HL-60 (cell line): Measurements from ENCODE around the gene ANTXR1.

Source experiments
- GABPA ChIP-seq: IDR thresholded peaks from 2 replicates; pipeline ENCODE4 v1.6.1; 2012; ENCODE audit warnings: low read depth
- POLR2AphosphoS5 ChIP-seq: IDR thresholded peaks from 2 replicates; pipeline ENCODE4 v1.6.1; 2012; ENCODE audit warnings: low read depth
- SPI1 ChIP-seq: IDR thresholded peaks from 2 replicates; pipeline ENCODE4 v1.6.1; 2012; ENCODE audit warnings: low read depth, mild to moderate bottlenecking, borderline replicate concordance
- TF ChIP-seq, protein P1 (sequence below): IDR thresholded peaks from one replicate; pipeline ENCODE4 v1.5.1; 2011; ENCODE audit warnings: low read length, control low read depth, inconsistent platforms; ENCODE audit not compliant: insufficient read depth
- TF ChIP-seq, protein P2 (sequence below): IDR thresholded peaks from 2 replicates; pipeline ENCODE4 v1.6.1; 2012; ENCODE audit warnings: low read depth; ENCODE audit not compliant: insufficient replicate concordance

DNA sequence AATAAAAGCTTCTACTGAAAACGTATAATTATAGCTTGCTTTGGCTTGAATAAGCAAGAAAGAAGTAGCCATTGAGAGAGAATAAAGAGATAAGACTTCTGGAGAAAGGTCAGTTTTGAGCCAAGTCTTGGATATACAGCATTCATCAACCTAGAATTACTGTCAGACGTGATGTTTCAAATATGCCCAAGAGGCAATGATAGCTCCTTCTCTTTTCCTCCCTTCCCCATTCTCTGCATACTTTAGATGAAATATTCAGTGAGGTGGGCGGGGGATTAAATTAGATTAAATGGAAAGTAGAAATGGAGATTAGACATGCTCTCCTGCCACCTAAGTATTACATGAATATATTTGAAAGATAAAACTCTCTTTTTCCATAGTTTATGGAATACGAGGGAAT lies 8.7 kb downstream of the ANTXR1 start:
- TF ChIP-seq, protein P1, sequence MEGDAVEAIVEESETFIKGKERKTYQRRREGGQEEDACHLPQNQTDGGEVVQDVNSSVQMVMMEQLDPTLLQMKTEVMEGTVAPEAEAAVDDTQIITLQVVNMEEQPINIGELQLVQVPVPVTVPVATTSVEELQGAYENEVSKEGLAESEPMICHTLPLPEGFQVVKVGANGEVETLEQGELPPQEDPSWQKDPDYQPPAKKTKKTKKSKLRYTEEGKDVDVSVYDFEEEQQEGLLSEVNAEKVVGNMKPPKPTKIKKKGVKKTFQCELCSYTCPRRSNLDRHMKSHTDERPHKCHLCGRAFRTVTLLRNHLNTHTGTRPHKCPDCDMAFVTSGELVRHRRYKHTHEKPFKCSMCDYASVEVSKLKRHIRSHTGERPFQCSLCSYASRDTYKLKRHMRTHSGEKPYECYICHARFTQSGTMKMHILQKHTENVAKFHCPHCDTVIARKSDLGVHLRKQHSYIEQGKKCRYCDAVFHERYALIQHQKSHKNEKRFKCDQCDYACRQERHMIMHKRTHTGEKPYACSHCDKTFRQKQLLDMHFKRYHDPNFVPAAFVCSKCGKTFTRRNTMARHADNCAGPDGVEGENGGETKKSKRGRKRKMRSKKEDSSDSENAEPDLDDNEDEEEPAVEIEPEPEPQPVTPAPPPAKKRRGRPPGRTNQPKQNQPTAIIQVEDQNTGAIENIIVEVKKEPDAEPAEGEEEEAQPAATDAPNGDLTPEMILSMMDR, result no peak
- TF ChIP-seq GABPA (no peak), POLR2AphosphoS5 (no peak), SPI1 (no peak)
- TF ChIP-seq, protein P2, sequence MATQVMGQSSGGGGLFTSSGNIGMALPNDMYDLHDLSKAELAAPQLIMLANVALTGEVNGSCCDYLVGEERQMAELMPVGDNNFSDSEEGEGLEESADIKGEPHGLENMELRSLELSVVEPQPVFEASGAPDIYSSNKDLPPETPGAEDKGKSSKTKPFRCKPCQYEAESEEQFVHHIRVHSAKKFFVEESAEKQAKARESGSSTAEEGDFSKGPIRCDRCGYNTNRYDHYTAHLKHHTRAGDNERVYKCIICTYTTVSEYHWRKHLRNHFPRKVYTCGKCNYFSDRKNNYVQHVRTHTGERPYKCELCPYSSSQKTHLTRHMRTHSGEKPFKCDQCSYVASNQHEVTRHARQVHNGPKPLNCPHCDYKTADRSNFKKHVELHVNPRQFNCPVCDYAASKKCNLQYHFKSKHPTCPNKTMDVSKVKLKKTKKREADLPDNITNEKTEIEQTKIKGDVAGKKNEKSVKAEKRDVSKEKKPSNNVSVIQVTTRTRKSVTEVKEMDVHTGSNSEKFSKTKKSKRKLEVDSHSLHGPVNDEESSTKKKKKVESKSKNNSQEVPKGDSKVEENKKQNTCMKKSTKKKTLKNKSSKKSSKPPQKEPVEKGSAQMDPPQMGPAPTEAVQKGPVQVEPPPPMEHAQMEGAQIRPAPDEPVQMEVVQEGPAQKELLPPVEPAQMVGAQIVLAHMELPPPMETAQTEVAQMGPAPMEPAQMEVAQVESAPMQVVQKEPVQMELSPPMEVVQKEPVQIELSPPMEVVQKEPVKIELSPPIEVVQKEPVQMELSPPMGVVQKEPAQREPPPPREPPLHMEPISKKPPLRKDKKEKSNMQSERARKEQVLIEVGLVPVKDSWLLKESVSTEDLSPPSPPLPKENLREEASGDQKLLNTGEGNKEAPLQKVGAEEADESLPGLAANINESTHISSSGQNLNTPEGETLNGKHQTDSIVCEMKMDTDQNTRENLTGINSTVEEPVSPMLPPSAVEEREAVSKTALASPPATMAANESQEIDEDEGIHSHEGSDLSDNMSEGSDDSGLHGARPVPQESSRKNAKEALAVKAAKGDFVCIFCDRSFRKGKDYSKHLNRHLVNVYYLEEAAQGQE, result no peak
